ENCODE results near the gene FAM162B.
A peak's percentile ranks its signal among the peaks of the same experiment; 100 is the strongest.
"Not testable (repeated sequence)": the region's sequence is repeated elsewhere in the genome, so short reads cannot be mapped to it uniquely, and the experiment has no call there.

The FAM162B gene

GRCh38 chr6:116764629-116764960 is 924 bp downstream of the FAM162B start:
- Histone ChIP-seq H3K27me3 (ENCODE audit: control insufficient read depth, insufficient read depth, low read length) (peaks cover 11% of the 10 kb centered on the region), H3K9ac (ENCODE audit: low read length) (no peak overlapping the region), H3K36me3 (ENCODE audit: control insufficient read depth, insufficient read depth, low read length) (no peaks in the 10 kb centered on the region), H3K4me3 (ENCODE audit: low read length) (peak overlapping the region; percentile 61), H3K4me1 (ENCODE audit: control insufficient read depth, insufficient read depth, low read length) (no peaks in the 10 kb centered on the region), H3K27ac (ENCODE audit: low read depth, low read length) (no peak overlapping the region)

GRCh38 chr6:116763906-116764628 is 1.5 kb downstream of the FAM162B start:
- Histone ChIP-seq H3K4me1 (ENCODE audit: control insufficient read depth, insufficient read depth, low read length) (no peaks in the 10 kb centered on the region), H3K27ac (ENCODE audit: low read depth, low read length) (no peak overlapping the region), H3K4me3 (ENCODE audit: low read length) (no peak overlapping the region), H3K27me3 (ENCODE audit: control insufficient read depth, insufficient read depth, low read length) (peaks cover 11% of the 10 kb centered on the region), H3K9ac (ENCODE audit: low read length) (no peak overlapping the region), H3K36me3 (ENCODE audit: control insufficient read depth, insufficient read depth, low read length) (no peaks in the 10 kb centered on the region)

GRCh38 chr6:116763048-116763447 is 2.5 kb downstream of the FAM162B start:
- no peak overlapping the region for H3K27ac ChIP-seq (ENCODE audit: low read depth, low read length)
- peaks cover 11% of the 10 kb centered on the region for H3K27me3 ChIP-seq (ENCODE audit: control insufficient read depth, insufficient read depth, low read length)
- H3K9ac ChIP-seq (ENCODE audit: low read length) = no peak overlapping the region
- H3K4me1 ChIP-seq (ENCODE audit: control insufficient read depth, insufficient read depth, low read length) = no peaks in the 10 kb centered on the region
- H3K36me3 ChIP-seq (ENCODE audit: control insufficient read depth, insufficient read depth, low read length) = no peaks in the 10 kb centered on the region
- no peak overlapping the region for H3K4me3 ChIP-seq (ENCODE audit: low read length)

GRCh38 chr6:116762235-116762634 is 3.3 kb downstream of the FAM162B start:
- Histone ChIP-seq H3K4me1 (ENCODE audit: control insufficient read depth, insufficient read depth, low read length) (no peaks in the 10 kb centered on the region), H3K27ac (ENCODE audit: low read depth, low read length) (no peak overlapping the region), H3K36me3 (ENCODE audit: control insufficient read depth, insufficient read depth, low read length) (no peaks in the 10 kb centered on the region), H3K9ac (ENCODE audit: low read length) (no peak overlapping the region), H3K27me3 (ENCODE audit: control insufficient read depth, insufficient read depth, low read length) (peaks cover 11% of the 10 kb centered on the region), H3K4me3 (ENCODE audit: low read length) (no peak overlapping the region)

- Histone ChIP-seq H3K36me3 (ENCODE audit: control insufficient read depth, insufficient read depth, low read length) (no peaks in the 10 kb centered on the region), H3K4me3 (ENCODE audit: low read length) (no peak overlapping the region), H3K9ac (ENCODE audit: low read length) (no peak overlapping the region), H3K27ac (ENCODE audit: low read depth, low read length) (no peak overlapping the region), H3K27me3 (ENCODE audit: control insufficient read depth, insufficient read depth, low read length) (peaks cover 11% of the 10 kb centered on the region), H3K4me1 (ENCODE audit: control insufficient read depth, insufficient read depth, low read length) (no peaks in the 10 kb centered on the region)
These were observed 3.7 kb downstream of the FAM162B start for GRCh38 chr6:116761779-116762178.

- Histone ChIP-seq H3K36me3 (ENCODE audit: control insufficient read depth, insufficient read depth, low read length) (no peaks in the 10 kb centered on the region), H3K27ac (ENCODE audit: low read depth, low read length) (no peak overlapping the region), H3K4me1 (ENCODE audit: control insufficient read depth, insufficient read depth, low read length) (no peaks in the 10 kb centered on the region), H3K27me3 (ENCODE audit: control insufficient read depth, insufficient read depth, low read length) (no peaks in the 10 kb centered on the region), H3K4me3 (ENCODE audit: low read length) (no peak overlapping the region), H3K9ac (ENCODE audit: low read length) (no peak overlapping the region)
These were observed 20.3 kb downstream of the FAM162B start for GRCh38 chr6:116745176-116745575.

- H3K27me3 ChIP-seq (ENCODE audit: control insufficient read depth, insufficient read depth, low read length) = no peaks in the 10 kb centered on the region
- no peaks in the 10 kb centered on the region for H3K36me3 ChIP-seq (ENCODE audit: control insufficient read depth, insufficient read depth, low read length)
- no peak overlapping the region for H3K27ac ChIP-seq (ENCODE audit: low read depth, low read length)
- H3K4me3 ChIP-seq (ENCODE audit: low read length) = no peak overlapping the region
- no peaks in the 10 kb centered on the region for H3K4me1 ChIP-seq (ENCODE audit: control insufficient read depth, insufficient read depth, low read length)
- H3K9ac ChIP-seq (ENCODE audit: low read length) = no peak overlapping the region
These were observed 23.9 kb downstream of the FAM162B start for GRCh38 chr6:116741571-116741970.

GRCh38 chr6:116740486-116740885 is 25.0 kb downstream of the FAM162B start:
- not testable (repeated sequence) for H3K36me3 ChIP-seq (ENCODE audit: control insufficient read depth, insufficient read depth, low read length); H3K4me1 ChIP-seq (ENCODE audit: control insufficient read depth, insufficient read depth, low read length); H3K4me3 ChIP-seq (ENCODE audit: low read length); H3K9ac ChIP-seq (ENCODE audit: low read length); H3K27ac ChIP-seq (ENCODE audit: low read depth, low read length); H3K27me3 ChIP-seq (ENCODE audit: control insufficient read depth, insufficient read depth, low read length)

GRCh38 chr6:116737004-116737403 is 28.5 kb downstream of the FAM162B start:
- Histone ChIP-seq H3K27ac (ENCODE audit: low read depth, low read length) (no peak overlapping the region), H3K27me3 (ENCODE audit: control insufficient read depth, insufficient read depth, low read length) (no peaks in the 10 kb centered on the region), H3K9ac (ENCODE audit: low read length) (no peak overlapping the region), H3K4me3 (ENCODE audit: low read length) (no peak overlapping the region), H3K36me3 (ENCODE audit: control insufficient read depth, insufficient read depth, low read length) (no peaks in the 10 kb centered on the region), H3K4me1 (ENCODE audit: control insufficient read depth, insufficient read depth, low read length) (no peaks in the 10 kb centered on the region)

GRCh38 chr6:116730513-116730912 is 35.0 kb downstream of the FAM162B start:
- peaks cover 3% of the 10 kb centered on the region for H3K36me3 ChIP-seq (ENCODE audit: control insufficient read depth, insufficient read depth, low read length)
- no peak overlapping the region for H3K9ac ChIP-seq (ENCODE audit: low read length)
- no peaks in the 10 kb centered on the region for H3K4me1 ChIP-seq (ENCODE audit: control insufficient read depth, insufficient read depth, low read length)
- H3K27me3 ChIP-seq (ENCODE audit: control insufficient read depth, insufficient read depth, low read length) = no peaks in the 10 kb centered on the region
- no peak overlapping the region for H3K27ac ChIP-seq (ENCODE audit: low read depth, low read length)
- H3K4me3 ChIP-seq (ENCODE audit: low read length) = no peak overlapping the region

GRCh38 chr6:116726947-116727346 is 38.6 kb downstream of the FAM162B start:
- Histone ChIP-seq H3K36me3 (ENCODE audit: control insufficient read depth, insufficient read depth, low read length) (peaks cover 5% of the 10 kb centered on the region), H3K9ac (ENCODE audit: low read length) (no peak overlapping the region), H3K27me3 (ENCODE audit: control insufficient read depth, insufficient read depth, low read length) (no peaks in the 10 kb centered on the region), H3K4me1 (ENCODE audit: control insufficient read depth, insufficient read depth, low read length) (no peaks in the 10 kb centered on the region), H3K4me3 (ENCODE audit: low read length) (no peak overlapping the region), H3K27ac (ENCODE audit: low read depth, low read length) (no peak overlapping the region)

GRCh38 chr6:116714761-116715160 is 50.8 kb downstream of the FAM162B start:
- H3K27ac ChIP-seq (ENCODE audit: low read depth, low read length) = no peak overlapping the region
- no peak overlapping the region for H3K9ac ChIP-seq (ENCODE audit: low read length)
- no peaks in the 10 kb centered on the region for H3K27me3 ChIP-seq (ENCODE audit: control insufficient read depth, insufficient read depth, low read length)
- H3K4me1 ChIP-seq (ENCODE audit: control insufficient read depth, insufficient read depth, low read length) = no peaks in the 10 kb centered on the region
- H3K4me3 ChIP-seq (ENCODE audit: low read length) = no peak overlapping the region
- peaks cover 6% of the 10 kb centered on the region for H3K36me3 ChIP-seq (ENCODE audit: control insufficient read depth, insufficient read depth, low read length)

- Histone ChIP-seq H3K4me1 (ENCODE audit: control insufficient read depth, insufficient read depth, low read length) (no peaks in the 10 kb centered on the region), H3K4me3 (ENCODE audit: low read length) (no peak overlapping the region), H3K27me3 (ENCODE audit: control insufficient read depth, insufficient read depth, low read length) (no peaks in the 10 kb centered on the region), H3K27ac (ENCODE audit: low read depth, low read length) (no peak overlapping the region), H3K9ac (ENCODE audit: low read length) (no peak overlapping the region), H3K36me3 (ENCODE audit: control insufficient read depth, insufficient read depth, low read length) (peaks cover 5% of the 10 kb centered on the region)
These were observed 51.2 kb downstream of the FAM162B start for GRCh38 chr6:116714296-116714695.
